Right lobe of liver (tissue), 6 donors: ENCODE measurements around the gene PODXL2. TPM values are rescaled to one million over a fixed set of nuclear protein-coding genes. Genes with fewer than 3 reads are reported as not detected.
"Not testable (repeated sequence)": the region's sequence is repeated elsewhere in the genome, so short reads cannot be mapped to it uniquely, and the experiment has no call there.

Experiments
- ATAC-seq, 4 donors: fragments of 200-7000 bp; cut with Tn5 transposase; one replicate each; pipeline ENCODE4 v1.9.1; 2020; ENCODE audit warnings: mild to moderate bottlenecking in 4 of 4, moderate library complexity in 4 of 4
- DNase-seq, 3 donors: peaks; one replicate each; pipeline ENCODE4 v3.0.0-alpha.2; 2020
- H3K27ac ChIP-seq, 3 donors: fragments of 200-600 bp; one replicate each; pipeline ENCODE4 v1.8.0; 2022
- H3K27me3 ChIP-seq, 2 donors: fragments of 200-600 bp; one replicate each; pipeline ENCODE4 v1.8.0; 2022
- H3K36me3 ChIP-seq, 4 donors: fragments of 200-600 bp; sonication (generic) in 1 of 4; one replicate each; pipeline versions ENCODE4 v1.5.1 to v1.8.0; 2017 to 2022; ENCODE audit warnings: control low read depth in 1 of 4
- H3K4me1 ChIP-seq, 4 donors: fragments of 200-600 bp; sonication (generic) in 1 of 4; one replicate each; pipeline versions ENCODE4 v1.5.1 to v1.8.0; 2017 to 2022; ENCODE audit warnings: control low read depth in 1 of 4
- H3K4me3 ChIP-seq, 3 donors: fragments of 200-600 bp; one replicate each; pipeline ENCODE4 v1.8.0; 2022
- H3K9me3 ChIP-seq, 4 donors: fragments of 200-600 bp; sonication (generic) in 1 of 4; one replicate each; pipeline versions ENCODE4 v1.5.1 to v1.8.0; 2017 to 2022; ENCODE audit warnings: control low read depth in 1 of 4
- POLR2A ChIP-seq: fragments of 450-650 bp; IDR thresholded peaks from one replicate; pipeline ENCODE4 v1.6.1; 2017; ENCODE audit warnings: antibody characterized with exemption, mild to moderate bottlenecking
- WGBS: methylation state at CpG from one replicate; pipeline ENCODE4 v1.1.6; 2018; ENCODE audit warnings: low coverage, low lambda C conversion rate; ENCODE audit not compliant: insufficient coverage; ENCODE audit errors: missing lambda C conversion rate; 5-methylcytosine and 5-hydroxymethylcytosine counted together
- intact Hi-C, 2 donors: fragments of 100-400 bp; cut with DNase I; formaldehyde crosslinking; loops; one replicate each; pipeline versions ENCODE4 v1.11.2 to v1.14.1; 2022
- total RNA-seq, 6 experiments: library from RNA; depleted of rRNA in 2 of 6; stranded (reverse); fragments of >200 nt in 2 of 6; fragmentation: NEBNext Ultra II Directional in 3 of 6; extraction: Animal tissue kit (Norgen Biotek cat#: 25700) in 3 of 6; gene quantifications; one replicate each; pipeline versions ENCODE4 v1.1.0 to v1.2.4, GENCODE V29; 2016 to 2023
- TF ChIP-seq, protein P1 (sequence below), 4 donors: fragments of 200-600 bp in 3 of 4; fragments of 450-650 bp in 1 of 4; IDR thresholded peaks; one replicate each; pipeline versions ENCODE4 v1.5.1 to v1.8.0; 2016 to 2022; ENCODE audit warnings: antibody characterized with exemption in 4 of 4, mild to moderate bottlenecking in 2 of 4
- donor health status: DM: no; HTN: yes; CAD: no.
- donor health status: DM: no; HTN: no; CAD: no.
- donor health status: DM: no; HTN: no; CAD: no.
- donor health status: DM: no; HTN: yes; CAD: no.
- donor health status: DM: no; HTN: yes; CAD: no.

PODXL2 gene
- total RNA-seq, 6 experiments from 2014 or later = 0.19 to 1.6 (median 0.63) TPM

DNA sequence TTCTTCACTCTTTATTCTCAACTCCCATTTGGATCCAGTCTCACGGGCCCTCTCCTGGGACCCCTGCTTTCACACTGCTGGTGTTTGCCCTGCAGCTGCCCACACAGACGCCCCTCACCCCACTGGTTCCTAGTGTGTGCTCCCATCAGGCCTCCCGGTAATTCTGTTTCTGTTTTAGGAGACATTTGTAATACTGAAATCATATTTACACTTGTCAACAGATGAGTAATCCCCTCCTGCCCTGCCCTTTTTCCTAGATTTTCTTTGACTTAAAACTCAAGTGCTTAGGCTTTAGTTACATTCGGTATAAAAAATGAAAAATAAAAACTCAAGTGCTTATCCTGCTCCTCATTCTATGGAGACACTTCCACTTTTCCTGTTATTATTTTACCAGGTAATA is 25.4 kb downstream of the PODXL2 start:
- Histone ChIP-seq H3K36me3 (no peaks in the 10 kb centered on the region), H3K4me3 (no peak overlapping the region), H3K4me1 (no peaks in the 10 kb centered on the region), H3K27me3 (no peaks in the 10 kb centered on the region), H3K27ac (no peak overlapping the region), H3K9me3 (no peaks in the 10 kb centered on the region)
- whole genome bisulfite sequencing = 70% methylated on average over 4 of the region's 4 CpGs
- ATAC-seq (no peak), DNase-seq (no peak)
- intact Hi-C loops = no loop called here
- TF ChIP-seq, protein P1, sequence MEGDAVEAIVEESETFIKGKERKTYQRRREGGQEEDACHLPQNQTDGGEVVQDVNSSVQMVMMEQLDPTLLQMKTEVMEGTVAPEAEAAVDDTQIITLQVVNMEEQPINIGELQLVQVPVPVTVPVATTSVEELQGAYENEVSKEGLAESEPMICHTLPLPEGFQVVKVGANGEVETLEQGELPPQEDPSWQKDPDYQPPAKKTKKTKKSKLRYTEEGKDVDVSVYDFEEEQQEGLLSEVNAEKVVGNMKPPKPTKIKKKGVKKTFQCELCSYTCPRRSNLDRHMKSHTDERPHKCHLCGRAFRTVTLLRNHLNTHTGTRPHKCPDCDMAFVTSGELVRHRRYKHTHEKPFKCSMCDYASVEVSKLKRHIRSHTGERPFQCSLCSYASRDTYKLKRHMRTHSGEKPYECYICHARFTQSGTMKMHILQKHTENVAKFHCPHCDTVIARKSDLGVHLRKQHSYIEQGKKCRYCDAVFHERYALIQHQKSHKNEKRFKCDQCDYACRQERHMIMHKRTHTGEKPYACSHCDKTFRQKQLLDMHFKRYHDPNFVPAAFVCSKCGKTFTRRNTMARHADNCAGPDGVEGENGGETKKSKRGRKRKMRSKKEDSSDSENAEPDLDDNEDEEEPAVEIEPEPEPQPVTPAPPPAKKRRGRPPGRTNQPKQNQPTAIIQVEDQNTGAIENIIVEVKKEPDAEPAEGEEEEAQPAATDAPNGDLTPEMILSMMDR (IDR thresholded peaks at IDR 0.05) = no peak
- no peak for TF ChIP-seq POLR2A

DNA sequence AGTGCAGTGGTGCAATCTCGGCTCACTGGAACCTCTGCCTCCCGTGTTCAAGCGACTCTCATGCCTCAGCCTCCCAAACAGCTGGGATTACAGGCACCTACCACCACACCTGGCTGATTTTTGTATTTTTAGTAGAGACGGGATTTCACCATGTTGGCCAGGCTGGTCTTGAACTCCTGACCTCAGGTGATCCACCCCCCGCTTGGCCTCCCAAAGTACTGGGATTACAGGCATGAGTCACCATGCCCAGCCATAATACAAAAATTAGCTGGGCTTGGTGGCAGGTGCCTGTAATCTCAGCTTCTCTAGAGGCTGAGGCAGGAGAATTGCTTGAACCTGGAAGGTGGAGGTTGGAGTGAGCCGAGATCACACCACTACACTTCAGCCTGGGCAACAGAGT is 26.0 kb downstream of the PODXL2 start:
- intact Hi-C loops, ATAC-seq, DNase-seq, H3K36me3 ChIP-seq, H3K4me3 ChIP-seq, H3K9me3 ChIP-seq, H3K27me3 ChIP-seq, H3K27ac ChIP-seq, H3K4me1 ChIP-seq: not testable (repeated sequence)
- WGBS = 79% methylated on average over 5 of the region's 6 CpGs

DNA sequence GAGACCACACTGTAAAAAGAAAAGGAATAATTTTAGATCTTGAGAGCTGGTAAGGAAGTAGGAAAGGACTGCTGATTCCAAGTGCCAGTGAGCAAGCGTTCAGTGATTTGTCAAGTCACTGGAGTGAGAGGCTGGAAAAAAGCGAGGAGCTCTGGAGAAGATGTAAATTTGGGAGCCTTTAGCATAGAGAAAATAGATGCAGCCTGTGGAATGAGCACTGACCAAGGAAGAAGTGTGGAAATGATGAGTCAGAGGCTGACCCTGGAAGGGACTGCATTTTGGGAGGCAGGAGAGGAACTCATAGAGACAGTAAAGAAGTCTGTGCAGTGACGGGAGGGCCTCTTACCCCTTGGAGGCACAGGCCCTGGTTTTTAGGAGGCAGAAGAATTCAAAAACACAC is 26.7 kb downstream of the PODXL2 start:
- H3K27ac ChIP-seq = no peak overlapping the region
- H3K4me1 ChIP-seq = no peaks in the 10 kb centered on the region
- ATAC-seq = peak in 1 of 4 donors; percentile 33
- no peak for DNase-seq
- intact Hi-C loops = no loop called here
- no peaks in the 10 kb centered on the region for H3K36me3 ChIP-seq
- 65% methylated on average over 3 of the region's 3 CpGs for WGBS
- TF ChIP-seq, protein P1 (IDR thresholded peaks at IDR 0.05) = no peak
- TF ChIP-seq POLR2A = no peak
- H3K4me3 ChIP-seq = no peak overlapping the region
- no peaks in the 10 kb centered on the region for H3K27me3 ChIP-seq
- no peaks in the 10 kb centered on the region for H3K9me3 ChIP-seq

DNA sequence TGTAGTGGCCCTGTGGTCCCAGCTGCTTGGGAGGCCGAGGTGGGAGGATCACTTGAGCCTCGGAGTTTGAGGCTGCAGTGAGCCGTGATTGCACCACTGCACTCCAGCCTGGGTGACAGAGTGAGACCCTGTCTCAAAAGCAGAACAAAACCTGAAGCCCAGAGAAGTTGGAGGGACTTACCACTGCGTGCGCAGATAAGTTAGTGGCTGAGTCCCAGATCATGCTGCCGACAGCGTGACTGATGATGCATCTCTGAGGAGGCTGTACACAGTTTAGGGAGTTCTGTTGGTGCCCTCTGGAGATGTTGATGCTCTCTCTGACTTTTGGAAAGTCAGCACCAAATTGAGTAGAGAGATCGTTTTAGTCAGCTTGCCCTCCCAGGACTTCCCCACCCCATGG is 27.9 kb downstream of the PODXL2 start:
- TF ChIP-seq POLR2A = no peak
- TF ChIP-seq, protein P1 (IDR thresholded peaks at IDR 0.05) = no peak
- no peaks in the 10 kb centered on the region for H3K36me3 ChIP-seq
- ATAC-seq (no peak), DNase-seq (no peak)
- H3K9me3 ChIP-seq = no peaks in the 10 kb centered on the region
- H3K4me3 ChIP-seq = no peak overlapping the region
- H3K4me1 ChIP-seq = no peaks in the 10 kb centered on the region
- intact Hi-C loops = no loop called here
- 90% methylated on average over 2 of the region's 8 CpGs for WGBS
- no peak overlapping the region for H3K27ac ChIP-seq
- no peaks in the 10 kb centered on the region for H3K27me3 ChIP-seq

DNA sequence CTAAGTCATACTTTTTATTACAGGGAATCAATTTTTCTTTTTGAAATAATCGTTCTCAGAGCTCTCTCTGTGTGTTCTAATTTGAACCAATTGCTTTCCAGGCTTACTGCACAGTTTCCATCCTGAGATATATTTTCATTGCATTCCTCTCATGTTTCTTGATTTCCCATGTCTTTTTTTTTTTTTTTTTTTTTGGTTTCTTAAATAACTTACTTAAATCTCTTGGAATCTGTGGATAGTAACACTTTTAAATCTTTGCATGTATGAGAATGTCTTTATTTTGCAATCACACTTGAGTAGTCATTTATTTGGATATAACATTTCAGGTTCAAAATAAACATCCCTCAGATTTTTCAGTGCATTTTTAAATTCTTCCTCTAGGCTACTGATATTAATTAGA is 29.2 kb downstream of the PODXL2 start:
- ATAC-seq (no peak), DNase-seq (no peak)
- TF ChIP-seq, protein P1 (IDR thresholded peaks at IDR 0.05) = no peak
- TF ChIP-seq POLR2A = no peak
- Histone ChIP-seq H3K4me3 (no peak overlapping the region), H3K9me3 (no peaks in the 10 kb centered on the region), H3K27me3 (no peaks in the 10 kb centered on the region), H3K36me3 (no peaks in the 10 kb centered on the region), H3K27ac (no peak overlapping the region), H3K4me1 (no peaks in the 10 kb centered on the region)
- WGBS = 38% methylated on average over 1 of the region's 1 CpG
- intact Hi-C loops = no loop called here
